Measurements from ENCODE around the gene PAK1.
"Not testable (repeated sequence)": the region's sequence is repeated elsewhere in the genome, so short reads cannot be mapped to it uniquely, and the experiment has no call there.

The PAK1 gene

DNA sequence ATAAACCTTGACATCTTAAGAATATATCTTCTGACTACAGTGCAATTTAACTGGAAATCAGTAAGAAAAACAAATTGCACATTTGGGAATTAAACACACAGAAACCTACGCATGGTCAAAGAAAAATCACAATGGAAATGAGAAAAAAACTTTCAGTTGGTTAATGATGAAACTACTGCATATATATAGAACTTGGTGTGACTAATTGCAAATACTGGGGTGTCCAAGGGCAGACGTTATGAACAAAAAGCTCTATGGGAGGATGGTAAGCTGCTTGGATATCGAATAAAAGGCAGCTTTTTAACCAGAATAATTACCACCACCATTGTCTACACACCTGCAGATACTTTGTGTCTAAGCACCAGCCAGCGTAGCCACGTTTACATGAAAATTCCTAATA lies 173.2 kb downstream of the PAK1 start:
- DNase-seq: no peak

DNA sequence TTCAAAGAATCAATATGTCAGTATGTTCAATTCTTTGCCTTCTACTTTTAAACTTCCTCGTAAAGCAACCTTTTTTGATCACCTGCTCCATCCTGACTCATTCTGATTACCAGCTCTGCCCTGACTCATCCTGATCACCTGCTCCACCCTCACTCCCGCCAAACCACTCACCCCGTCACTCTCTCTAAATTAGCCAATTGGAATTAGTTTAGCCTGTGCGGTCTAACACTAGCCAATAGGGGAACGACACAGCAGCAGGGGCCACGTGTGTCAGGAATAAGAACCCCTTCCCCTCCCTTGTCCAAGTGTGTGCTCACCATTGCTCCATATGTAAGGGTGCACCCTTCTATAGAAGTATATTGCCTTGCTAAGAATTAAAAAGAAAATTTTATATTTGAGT lies 173.9 kb downstream of the PAK1 start:
- not testable (repeated sequence) for DNase-seq

DNA sequence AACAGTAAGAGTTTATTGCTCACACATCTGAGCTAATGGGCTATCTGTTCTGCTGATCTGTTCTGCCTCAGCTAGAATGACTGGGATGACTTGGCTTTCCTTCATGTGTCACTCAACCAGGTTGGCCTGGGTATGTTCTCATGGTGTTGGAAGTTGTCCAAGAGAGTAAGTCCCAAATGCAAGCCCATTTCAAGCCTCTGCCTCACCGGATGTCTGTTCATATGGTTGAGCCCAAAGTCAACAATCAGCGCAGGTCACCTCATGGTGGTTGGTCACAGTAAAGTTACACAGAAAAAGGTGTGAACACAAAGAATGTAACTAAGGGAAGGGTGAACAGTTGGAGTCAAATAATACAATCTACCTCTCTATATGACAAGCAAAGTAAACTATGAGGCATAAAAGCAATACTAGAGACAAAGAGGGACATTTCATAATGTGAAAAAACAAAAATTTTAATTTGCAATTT lies 174.3 kb downstream of the PAK1 start:
- DNase-seq: no peak

DNA sequence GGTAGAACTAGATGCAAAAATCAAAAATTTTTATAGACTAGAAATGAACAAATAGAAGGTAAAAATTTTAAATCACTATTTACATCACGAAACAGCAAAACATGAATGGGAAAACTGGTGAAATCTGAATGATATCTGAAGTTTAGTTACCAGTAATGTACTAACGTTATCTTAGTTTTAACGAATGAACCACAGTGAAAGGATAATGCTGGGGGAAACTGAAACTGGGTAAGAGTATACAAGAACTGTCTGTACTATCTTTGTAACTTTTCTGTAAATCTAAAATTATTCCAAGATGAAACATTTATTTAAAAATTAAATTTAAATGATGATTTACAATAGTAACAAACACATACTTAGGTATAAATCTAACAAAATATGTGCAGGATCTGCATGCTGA lies 179.9 kb downstream of the PAK1 start:
- DNase-seq: no peak

DNA sequence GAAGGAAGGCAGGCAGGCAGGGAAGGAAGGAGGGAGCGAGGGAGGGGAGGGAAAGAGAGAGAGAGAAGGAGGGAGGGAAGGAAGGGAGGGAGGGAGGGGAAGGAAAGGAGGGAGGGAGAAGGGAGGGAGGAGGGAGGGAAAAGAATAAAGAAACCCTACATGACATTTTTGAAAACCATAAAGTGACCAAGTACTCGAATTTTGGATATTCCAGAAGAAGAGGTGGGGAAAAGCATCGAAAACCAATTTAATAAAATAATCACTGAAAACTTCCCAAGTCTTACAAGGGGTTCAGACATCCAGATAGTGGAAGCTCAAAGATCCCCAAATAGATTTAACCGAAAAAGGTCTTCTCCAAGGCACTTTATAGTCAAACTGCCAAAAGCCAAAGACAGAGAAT lies 184.2 kb downstream of the PAK1 start:
- no peak for DNase-seq

DNA sequence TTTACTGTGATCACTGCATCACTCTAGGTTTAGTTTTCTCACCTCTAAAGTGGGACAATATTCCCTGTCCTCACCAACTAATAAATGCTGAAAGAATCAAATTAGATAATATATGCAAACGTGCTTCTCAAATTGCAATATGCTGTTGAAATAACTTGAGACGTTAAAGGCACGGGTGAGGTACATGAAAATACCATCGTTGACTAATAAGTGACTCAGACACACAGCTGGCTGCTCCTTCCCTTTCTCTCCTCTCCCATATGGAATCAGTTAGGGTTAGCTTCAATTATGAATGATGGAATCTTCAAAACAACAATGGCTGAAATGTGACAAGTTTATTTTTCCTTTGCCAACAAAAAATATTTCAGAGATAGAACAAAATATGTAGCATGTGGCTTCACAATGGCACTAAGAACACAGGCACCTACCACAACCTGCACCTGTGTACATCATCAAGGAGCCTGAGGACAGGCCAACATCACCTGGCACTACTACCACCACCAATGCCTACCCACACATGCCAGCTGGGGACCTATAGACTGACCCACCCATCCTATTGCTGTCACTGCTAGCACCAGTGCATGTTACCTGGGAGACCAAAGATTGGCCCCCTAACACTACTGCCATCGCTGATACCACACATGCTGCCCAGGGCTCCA lies 186.2 kb downstream of the PAK1 start:
- DNase-seq: no peak

DNA sequence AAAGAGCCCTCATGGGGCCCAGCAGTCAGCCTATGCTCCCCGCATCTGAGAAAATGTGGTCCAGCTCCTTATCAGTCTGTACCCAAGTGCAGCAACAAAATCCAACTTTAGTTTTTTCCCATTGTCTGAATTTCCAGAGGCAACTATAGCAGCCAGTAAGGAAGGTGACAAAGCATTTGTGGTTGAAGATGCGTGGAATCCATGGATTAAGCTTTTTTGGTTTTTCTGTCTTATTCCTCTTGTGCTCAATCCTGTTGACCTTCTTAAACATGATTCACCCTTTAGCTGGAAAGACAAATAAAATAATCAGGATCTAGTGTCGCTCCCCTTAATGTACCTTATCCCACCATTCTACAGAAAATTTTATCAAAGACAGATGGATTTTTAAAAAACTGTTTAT lies 186.8 kb downstream of the PAK1 start:
- DNase-seq: no peak

DNA sequence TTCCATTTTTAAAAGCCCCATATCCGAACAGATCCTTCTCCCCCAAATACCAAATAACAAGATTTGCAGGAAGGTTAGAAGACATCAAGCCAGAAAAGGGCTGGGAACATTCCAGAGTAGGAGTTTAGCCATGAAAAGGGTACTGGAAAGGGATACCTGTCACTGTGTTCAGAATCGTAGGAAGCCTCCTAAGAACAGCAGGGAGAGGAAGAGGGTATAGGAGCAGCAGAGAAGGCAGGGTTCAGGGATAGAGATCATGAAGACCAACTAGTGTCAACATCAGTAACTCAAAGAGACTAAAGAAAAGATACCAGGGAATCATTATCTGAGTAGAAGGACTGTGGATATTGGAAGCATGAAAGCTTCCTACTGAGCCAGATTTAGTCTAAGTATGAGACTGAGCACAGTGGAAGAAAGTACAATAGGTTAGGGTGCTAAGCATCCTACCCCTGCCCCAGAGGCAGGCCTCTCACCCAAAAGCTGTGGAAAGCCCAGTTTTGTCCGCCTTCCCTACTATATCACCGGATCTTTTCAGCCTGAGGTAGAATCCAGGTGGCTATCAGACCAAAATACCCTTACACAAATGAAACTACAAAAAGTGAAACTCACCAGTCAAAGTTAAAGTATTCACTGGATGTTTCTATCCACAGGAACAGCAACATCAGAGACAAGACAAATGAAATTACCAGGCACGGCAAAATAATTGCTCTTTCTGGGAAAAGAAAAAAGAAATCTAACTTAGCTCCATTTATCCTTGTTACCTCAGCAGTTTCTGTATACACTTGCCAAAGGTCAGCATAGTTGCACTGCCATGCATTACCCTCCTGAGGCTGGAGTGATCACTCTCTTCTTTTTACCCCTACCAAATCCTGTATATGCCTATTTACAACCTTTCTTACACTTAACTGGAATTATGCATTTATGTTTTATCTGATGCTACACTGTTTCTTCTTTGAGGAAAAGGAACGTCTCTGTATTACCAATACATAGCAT lies 189.1 kb downstream of the PAK1 start:
- DNase-seq: no peak

DNA sequence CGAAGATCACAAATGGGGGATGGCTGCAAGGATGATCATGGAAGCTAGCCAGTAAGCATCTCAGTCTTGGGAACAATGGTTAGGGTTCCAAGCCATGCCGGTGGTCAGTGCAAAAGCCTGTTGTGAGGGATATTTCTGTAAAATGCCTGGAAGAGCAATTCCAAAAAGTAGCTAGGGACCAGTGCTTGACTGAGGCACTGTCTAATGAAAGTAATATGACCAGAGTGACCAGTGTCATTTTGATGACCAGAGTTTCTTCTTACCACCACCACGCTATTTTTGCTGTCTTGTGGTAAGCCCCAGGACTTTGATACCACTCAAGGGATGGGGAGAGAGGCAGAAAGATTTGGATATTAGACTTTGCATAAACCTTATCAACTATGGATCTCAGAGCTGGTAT lies 190.8 kb downstream of the PAK1 start:
- DNase-seq: no peak

DNA sequence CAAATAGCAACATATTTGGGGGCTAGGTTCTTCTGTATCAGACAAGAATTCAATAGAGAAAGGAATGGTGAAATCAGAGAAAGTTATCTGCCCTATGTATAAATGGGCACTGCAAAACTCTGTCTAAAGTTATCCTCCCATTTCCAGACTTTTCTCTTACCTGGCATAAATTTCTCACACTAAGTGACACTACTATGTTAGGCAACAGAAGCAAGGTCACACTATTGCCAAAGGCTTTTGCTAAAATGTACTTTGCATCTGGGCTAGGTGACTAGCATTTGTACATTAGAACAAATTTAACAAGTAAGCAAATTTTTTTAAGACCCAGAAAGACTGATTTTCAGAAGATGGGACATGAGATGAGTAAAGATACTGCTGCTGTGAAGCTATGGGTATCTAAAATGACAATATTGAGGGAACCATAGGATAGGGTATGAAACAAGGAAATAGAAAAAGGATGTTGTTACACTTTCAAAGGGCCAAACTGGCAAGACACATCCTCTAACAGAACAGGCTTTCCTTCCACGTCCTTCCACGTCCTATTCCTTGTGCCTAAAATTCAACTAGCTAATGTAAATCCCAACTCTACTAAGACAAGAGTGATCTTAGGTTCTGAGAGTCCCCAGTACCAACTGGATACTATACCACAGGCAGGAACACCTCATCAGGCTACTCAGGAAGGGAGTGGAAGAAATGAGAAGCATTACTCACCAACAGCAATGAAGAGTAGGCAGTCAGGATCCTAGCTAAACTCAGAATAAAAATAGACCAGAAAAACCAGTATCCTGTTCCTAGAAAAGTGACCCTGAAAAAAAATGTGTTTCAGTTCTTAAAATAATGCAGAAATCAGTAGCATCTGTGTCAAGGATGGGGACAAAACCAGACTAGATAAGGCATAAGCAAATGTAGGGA lies 195.0 kb downstream of the PAK1 start:
- no peak for DNase-seq

DNA sequence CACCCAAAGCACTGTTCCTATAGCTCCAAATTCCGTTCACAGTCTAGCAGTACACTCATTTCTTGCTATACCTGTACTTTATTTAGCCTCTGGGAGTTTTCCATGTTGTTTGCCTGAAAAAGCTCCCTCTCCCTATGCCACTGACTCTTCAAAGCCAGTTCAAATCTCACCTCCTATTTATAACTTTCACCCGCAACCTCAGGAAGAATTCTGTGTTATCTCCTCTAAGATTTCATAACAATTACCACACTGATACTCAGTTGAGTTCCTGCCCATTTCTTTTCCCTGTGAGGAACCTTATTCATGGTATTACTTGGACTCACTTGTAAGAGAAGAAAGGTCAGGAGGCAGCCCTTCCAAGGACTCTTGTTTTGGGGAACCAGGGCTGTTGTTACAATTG lies 197.6 kb downstream of the PAK1 start:
- DNase-seq: no peak

Data from midbrain (tissue), 1 donor.